Mononuclear cell (primary cell): ENCODE measurements around the gene GAREM2. TPM values are rescaled to one million over a fixed set of nuclear protein-coding genes. Genes with fewer than 3 reads are reported as not detected.
"Not testable (repeated sequence)": the region's sequence is repeated elsewhere in the genome, so short reads cannot be mapped to it uniquely, and the experiment has no call there.

Source experiments
- H3K27me3 ChIP-seq: 2 replicates; pipeline ENCODE4 v1.6.0; 2011; ENCODE audit warnings: low read length, control low read depth; ENCODE audit not compliant: insufficient read depth
- H3K4me1 ChIP-seq: 2 replicates; pipeline ENCODE4 v1.5.1; 2011; ENCODE audit warnings: mild to moderate bottlenecking, low read length, control low read depth; ENCODE audit not compliant: insufficient read depth
- H3K4me3 ChIP-seq: 2 replicates; pipeline ENCODE4 v1.5.1; 2011; ENCODE audit warnings: mild to moderate bottlenecking, low read length, moderate library complexity
- H3K9me3 ChIP-seq: 2 replicates; pipeline ENCODE4 v1.5.1; 2011; ENCODE audit warnings: low read depth, mild to moderate bottlenecking, control low read depth, low read length
- total RNA-seq: library from RNA; depleted of rRNA; stranded (reverse); fragments of >200 nt; gene quantifications from one replicate; pipeline ENCODE4 v1.2.3, GENCODE V29; 2012

GAREM2 gene
- total RNA-seq, 1 donor = 1.0 TPM

GRCh38 chr2:26162963-26163362 is 9.9 kb upstream of the GAREM2 start:
- Histone ChIP-seq H3K27me3 (no peaks in the 10 kb centered on the region), H3K9me3 (no peaks in the 10 kb centered on the region), H3K4me1 (no peaks in the 10 kb centered on the region), H3K4me3 (no peak overlapping the region)

GRCh38 chr2:26164231-26164630 is 8.7 kb upstream of the GAREM2 start:
- H3K27me3 ChIP-seq = no peaks in the 10 kb centered on the region
- no peaks in the 10 kb centered on the region for H3K4me1 ChIP-seq
- no peaks in the 10 kb centered on the region for H3K9me3 ChIP-seq
- H3K4me3 ChIP-seq = no peak overlapping the region

DNA sequence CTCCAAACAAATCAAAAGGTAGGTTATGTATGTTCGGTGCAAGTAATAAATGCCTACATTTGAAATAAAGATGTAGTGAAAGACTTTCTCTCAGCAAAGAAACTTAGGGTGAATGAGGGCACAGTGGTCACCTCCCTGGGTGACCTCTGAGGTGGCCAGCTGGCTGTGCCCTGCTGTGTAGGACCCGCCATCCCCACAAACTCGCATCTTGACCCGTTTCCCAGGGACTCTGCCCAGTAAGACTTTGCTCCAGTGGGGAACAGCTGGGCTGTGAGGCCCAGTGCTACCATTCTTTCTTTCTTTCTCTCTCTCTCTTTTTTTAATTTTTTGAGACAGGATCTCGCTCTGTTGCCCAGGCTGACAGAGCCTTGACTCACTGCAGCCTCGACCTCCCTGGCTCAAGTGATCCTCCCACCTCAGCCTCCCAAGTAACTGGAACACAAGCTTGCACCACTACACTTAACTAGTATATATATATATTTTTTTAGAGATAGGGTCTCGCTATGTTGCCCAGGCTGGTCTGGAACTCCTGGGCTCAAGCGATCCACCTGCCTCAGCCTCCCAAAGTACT is 8.2 kb upstream of the GAREM2 start:
- H3K9me3 ChIP-seq = no peaks in the 10 kb centered on the region
- no peak overlapping the region for H3K4me3 ChIP-seq
- H3K4me1 ChIP-seq = no peaks in the 10 kb centered on the region
- H3K27me3 ChIP-seq = no peaks in the 10 kb centered on the region

GRCh38 chr2:26165403-26165802 is 7.5 kb upstream of the GAREM2 start:
- Histone ChIP-seq H3K4me1 (no peaks in the 10 kb centered on the region), H3K27me3 (no peaks in the 10 kb centered on the region), H3K4me3 (no peak overlapping the region), H3K9me3 (no peaks in the 10 kb centered on the region)

DNA sequence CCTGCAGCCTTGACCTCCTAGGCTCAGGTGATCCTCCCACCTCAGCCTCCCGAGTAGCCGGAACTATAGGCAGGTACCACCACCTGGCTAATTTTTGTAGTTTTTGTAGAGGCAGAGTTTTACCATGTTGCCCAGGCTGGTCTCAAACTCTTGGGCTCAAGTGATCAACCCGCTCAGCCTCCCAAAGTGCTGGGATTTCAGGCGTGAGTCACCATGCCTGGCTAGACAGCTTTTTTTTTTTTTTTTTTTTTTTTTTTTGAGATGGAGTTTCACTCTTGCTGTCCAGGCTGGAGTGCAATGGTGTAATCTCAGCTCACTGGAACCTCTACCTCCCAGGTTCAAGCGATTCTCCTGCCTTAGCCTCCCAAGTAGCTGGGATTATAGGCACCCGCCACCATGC is 6.3 kb upstream of the GAREM2 start:
- H3K27me3 ChIP-seq, H3K4me3 ChIP-seq, H3K9me3 ChIP-seq, H3K4me1 ChIP-seq: not testable (repeated sequence)

DNA sequence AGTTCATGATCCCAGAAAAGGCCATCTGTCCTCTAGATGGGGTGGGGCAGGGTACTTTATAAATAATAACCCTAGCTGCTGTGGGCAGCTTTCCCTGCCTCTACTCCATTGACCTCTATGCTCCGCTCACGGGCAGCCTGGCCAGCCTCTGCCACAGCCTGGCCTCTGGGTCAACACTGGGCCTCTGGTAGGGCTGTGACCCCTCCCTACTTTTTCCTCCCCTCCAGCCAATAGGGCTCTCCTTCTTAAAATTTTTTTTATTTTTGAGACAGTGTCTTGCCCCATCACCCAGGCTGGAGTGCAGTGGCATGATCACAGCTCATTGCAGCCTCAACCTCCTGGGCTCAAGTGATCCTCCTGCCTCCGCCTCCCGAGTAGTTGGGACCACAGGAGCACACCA is 4.1 kb upstream of the GAREM2 start:
- H3K9me3 ChIP-seq = no peaks in the 10 kb centered on the region
- H3K4me1 ChIP-seq = peaks cover 4% of the 10 kb centered on the region
- H3K4me3 ChIP-seq = no peak overlapping the region
- H3K27me3 ChIP-seq = peaks cover 12% of the 10 kb centered on the region

GRCh38 chr2:26169226-26169625 is 3.7 kb upstream of the GAREM2 start:
- Histone ChIP-seq H3K9me3 (no peaks in the 10 kb centered on the region), H3K4me1 (peaks cover 4% of the 10 kb centered on the region), H3K4me3 (no peak overlapping the region), H3K27me3 (peaks cover 15% of the 10 kb centered on the region)

DNA sequence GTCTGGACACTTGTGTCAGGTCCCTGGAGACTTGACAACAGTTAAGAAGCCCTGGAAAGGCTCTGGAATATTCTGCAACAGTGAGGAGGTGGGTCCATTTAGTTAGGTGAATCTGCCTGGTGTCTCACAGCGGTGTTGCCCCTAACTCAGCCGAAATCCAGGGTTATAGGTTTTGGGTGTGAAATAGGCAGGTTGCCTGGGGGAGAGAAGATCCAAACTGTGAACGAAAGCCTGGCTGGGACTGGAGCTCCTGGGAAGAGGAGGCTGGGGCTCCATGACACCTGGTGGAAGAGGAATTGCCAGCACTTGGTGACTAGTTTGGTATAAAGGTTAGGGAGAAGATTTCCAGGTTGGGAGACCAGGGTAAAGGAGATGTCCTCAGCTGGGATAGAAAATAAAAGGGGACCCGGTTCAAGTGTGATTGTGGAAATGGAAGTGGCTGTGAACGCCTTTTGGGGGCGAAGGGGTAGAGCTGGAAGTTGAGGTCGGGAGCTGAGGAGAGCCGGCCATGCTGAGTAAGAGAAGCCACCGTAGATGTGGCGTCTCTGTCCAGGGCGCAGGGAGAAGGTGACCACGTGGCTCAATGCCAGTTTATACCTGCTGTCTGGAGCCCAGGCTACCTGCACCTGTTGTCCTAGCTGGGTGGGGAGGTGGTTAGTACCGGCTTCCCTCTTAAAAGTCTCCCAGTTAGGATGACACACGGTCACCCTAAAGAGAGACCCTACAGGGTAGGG is 3.0 kb upstream of the GAREM2 start:
- Histone ChIP-seq H3K4me3 (no peak overlapping the region), H3K9me3 (no peaks in the 10 kb centered on the region), H3K4me1 (peaks cover 4% of the 10 kb centered on the region), H3K27me3 (peaks cover 21% of the 10 kb centered on the region)

DNA sequence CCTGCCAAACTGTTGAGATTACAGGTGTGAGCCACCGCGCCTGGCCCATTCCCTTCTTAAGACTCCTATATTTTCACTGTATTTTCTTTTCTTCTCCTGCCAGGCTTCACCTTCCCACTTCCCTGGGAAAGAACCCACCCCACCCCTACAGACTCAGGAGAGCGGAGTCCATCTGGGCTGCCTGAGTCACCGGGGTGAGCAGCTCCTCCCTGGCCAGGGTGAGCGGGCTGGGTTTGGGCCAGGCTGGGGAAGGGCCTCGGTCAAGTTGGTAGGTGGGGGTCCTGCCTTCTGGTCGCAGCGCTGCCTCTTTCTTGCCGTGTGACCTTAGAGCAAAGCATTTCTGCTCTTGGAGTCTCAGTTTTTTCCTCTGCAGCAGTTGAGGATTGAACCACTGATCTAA is 2.1 kb upstream of the GAREM2 start:
- Histone ChIP-seq H3K4me1 (peaks cover 4% of the 10 kb centered on the region), H3K9me3 (no peaks in the 10 kb centered on the region), H3K27me3 (peaks cover 21% of the 10 kb centered on the region), H3K4me3 (no peak overlapping the region)

DNA sequence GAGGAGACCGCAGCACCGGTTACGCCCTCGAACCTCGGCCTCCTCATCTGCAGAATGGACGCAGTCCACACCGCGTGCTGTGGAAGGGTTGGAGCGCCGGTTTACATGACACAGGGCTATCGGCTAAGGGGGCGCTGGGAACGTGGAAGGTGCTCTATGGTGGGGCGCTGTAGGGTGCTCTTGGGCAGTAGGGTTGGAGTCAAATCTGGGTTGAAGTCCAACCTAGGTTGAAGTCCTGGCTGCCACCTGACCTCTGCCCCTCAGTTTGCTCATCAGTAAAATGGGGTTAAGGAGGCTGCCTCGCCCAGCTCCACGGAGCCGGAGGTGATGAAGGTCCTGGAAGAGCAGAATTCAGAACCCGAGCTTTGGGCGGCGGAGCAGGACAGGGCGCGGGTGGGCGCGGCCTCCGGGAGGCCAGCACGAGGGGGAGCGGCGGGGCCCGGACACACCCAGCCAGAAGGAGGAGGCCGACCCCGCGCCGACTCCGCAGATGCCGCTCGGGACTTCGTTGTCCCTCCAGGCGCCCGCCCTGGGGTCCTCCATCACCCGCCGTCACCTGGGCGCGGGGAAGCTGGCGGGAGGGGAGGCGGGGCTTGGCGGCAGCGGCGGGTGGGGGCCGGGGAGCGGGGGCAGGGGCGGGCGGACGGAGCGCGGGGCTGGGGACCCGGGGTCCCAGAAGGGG is 558 bp upstream of the GAREM2 start:
- no peak overlapping the region for H3K4me3 ChIP-seq
- peaks cover 4% of the 10 kb centered on the region for H3K4me1 ChIP-seq
- H3K27me3 ChIP-seq = peaks cover 23% of the 10 kb centered on the region
- H3K9me3 ChIP-seq = no peaks in the 10 kb centered on the region

GRCh38 chr2:26173776-26174482 is 1.0 kb downstream of the GAREM2 start:
- Histone ChIP-seq H3K27me3 (peaks cover 23% of the 10 kb centered on the region), H3K4me1 (peaks cover 5% of the 10 kb centered on the region), H3K4me3 (no peak overlapping the region), H3K9me3 (no peaks in the 10 kb centered on the region)

DNA sequence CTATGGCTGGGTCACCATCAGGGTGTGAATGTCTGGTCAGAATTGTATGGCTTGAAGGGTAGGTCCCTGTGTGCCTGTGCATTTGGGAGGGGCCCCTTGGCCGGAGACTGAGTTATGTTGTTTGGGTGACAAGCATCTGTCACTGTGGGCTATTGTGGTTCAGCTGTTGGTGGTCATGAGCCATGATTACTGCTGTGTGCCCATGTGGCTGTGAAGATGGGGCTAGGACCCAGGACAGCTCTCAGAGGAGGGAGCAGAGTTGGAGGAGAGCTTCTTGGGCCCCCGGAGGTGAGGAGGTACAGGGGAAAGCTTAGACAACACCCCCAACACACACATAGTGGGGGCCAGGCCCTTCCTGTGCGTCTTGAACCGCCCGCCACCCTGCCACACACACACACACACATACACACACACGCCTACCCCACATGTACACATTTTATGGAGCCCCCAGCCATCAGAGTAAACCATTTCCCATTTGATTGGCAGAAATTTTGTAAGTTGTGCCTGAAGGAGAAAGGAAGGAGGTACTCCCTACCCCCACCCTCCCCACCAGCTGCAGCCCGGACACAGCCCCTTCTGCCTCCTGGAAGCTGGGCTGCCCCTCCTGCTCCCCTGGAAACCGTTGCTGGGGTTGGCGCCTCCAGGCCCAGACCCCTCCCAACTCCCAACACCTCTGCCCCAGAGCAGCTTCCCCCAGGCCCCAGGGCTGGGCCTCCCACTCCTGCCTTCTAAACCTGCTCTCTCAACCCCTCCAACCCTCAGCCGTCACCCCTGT is 2.0 kb downstream of the GAREM2 start:
- H3K4me3 ChIP-seq = no peak overlapping the region
- H3K27me3 ChIP-seq = peaks cover 28% of the 10 kb centered on the region
- H3K9me3 ChIP-seq = no peaks in the 10 kb centered on the region

DNA sequence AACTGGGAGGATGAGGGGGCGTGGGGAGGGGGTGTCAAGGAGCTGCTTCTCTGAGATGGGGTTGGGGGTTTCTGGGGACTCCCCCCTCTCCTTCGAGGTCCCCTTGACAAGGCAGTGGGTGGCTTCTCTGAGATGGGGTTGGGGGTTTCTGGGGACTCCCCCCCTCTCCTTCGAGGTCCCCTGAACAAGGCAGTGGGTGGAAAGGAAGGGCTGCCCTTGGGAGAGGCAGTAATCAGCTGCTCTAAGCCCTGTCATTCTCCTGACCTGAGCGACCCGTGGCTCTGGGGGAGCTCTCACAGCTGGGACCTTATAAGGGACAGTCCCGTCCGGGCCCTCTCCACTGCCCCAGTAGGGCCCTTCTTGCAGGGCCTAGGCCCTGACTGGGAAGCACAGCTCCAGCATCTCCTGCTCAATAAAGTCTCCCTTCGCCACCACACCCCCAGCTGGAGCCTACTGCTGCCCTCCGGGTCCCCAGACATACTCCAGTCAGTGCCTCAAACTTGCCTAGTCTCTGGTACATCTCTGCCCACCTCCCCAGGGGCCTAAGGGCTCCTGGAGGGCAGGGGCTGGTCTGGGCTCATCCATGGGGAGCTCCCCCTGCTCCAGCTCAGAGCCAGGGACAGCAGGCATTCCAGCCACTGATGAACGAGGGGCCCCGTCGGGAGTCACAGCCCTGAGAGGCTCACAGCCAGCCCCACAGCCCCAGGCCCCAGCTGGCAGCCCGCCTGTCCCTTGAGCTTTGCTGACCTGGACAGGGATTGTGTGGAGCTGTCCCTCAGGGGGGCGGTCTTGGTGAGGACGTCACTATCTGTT is 2.8 kb downstream of the GAREM2 start:
- Histone ChIP-seq H3K9me3 (no peaks in the 10 kb centered on the region), H3K27me3 (peaks cover 32% of the 10 kb centered on the region), H3K4me1 (peaks cover 12% of the 10 kb centered on the region)

More for the DNA sequence above, 2.0 kb downstream of the GAREM2 start:
- H3K4me1 ChIP-seq = peaks cover 12% of the 10 kb centered on the region

GRCh38 chr2:26176279-26176615 is 3.4 kb downstream of the GAREM2 start:
- H3K4me3 ChIP-seq = no peak overlapping the region
- H3K9me3 ChIP-seq = no peaks in the 10 kb centered on the region
- peaks cover 32% of the 10 kb centered on the region for H3K27me3 ChIP-seq
- peaks cover 12% of the 10 kb centered on the region for H3K4me1 ChIP-seq

More for the DNA sequence above, 2.8 kb downstream of the GAREM2 start:
- H3K4me3 ChIP-seq = no peak overlapping the region
